Fibroblast of lung (primary cell): ENCODE data around the gene NSUN2.

Experiments
- CTCF ChIP-seq, 2 donors: IDR thresholded peaks in 1 of 2; conservative IDR thresholded peaks in 1 of 2; 1 replicate in 1 of 2; 2 replicates in 1 of 2; pipeline ENCODE4 v1.5.1; 2011 to 2012; ENCODE audit warnings: low read length in 2 of 2, control low read depth in 1 of 2, inconsistent platforms in 1 of 2, low read depth in 1 of 2, mild to moderate bottlenecking in 1 of 2
- EZH2 ChIP-seq: IDR thresholded peaks from 2 replicates; pipeline ENCODE4 v1.5.1; 2012; ENCODE audit warnings: low read length, control low read depth, mild to moderate bottlenecking; ENCODE audit errors: missing control alignments

DNA sequence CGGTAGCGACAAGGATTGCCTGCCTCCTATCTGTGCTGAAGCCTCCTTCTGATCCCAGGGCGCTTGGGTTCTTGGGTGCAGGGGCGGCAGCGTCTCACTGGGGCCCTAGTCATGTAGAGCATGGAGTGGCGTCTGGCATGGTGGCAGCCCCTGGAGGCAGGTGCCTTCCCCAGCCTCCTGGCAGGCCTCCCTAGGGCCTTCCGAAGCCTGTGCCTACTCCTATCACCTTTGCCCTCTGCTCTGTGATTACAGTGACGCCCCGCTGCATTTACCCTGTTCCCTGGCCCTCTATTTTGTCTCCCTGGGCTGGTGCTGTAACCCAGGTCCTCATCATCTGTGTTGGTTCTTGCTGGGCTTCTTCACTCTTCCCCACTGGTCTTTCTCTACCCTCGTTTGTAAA is 4.2 kb upstream of the NSUN2 start:
- TF ChIP-seq CTCF (conservative IDR thresholded peaks at IDR 0.05 in 1 of 2, IDR thresholded peaks at IDR 0.05 in 1 of 2; ENCODE audit: low read depth in 1 of 2, low read length in 2 of 2), result no peak
- no peak for TF ChIP-seq EZH2
